Measurements from ENCODE around the gene HTRA2. TPM values are rescaled to one million over a fixed set of nuclear protein-coding genes. Genes with fewer than 3 reads are reported as not detected.

Gene HTRA2
- total RNA-seq, 6 donors from 2014 or later, result 11.8 to 36.9 (median 27.2) TPM

GRCh38 chr2:74524955-74525716 lies 4.6 kb upstream of the HTRA2 start:
- no peak for ATAC-seq (ENCODE audit: low FRiP score in 2 of 2)
- TF ChIP-seq POLR2A (IDR thresholded peaks at IDR 0.05) (no peak), EP300 (IDR thresholded peaks at IDR 0.05) (no peak), POLR2AphosphoS5 (IDR thresholded peaks at IDR 0.05) (no peak)
- TF ChIP-seq, protein P1, sequence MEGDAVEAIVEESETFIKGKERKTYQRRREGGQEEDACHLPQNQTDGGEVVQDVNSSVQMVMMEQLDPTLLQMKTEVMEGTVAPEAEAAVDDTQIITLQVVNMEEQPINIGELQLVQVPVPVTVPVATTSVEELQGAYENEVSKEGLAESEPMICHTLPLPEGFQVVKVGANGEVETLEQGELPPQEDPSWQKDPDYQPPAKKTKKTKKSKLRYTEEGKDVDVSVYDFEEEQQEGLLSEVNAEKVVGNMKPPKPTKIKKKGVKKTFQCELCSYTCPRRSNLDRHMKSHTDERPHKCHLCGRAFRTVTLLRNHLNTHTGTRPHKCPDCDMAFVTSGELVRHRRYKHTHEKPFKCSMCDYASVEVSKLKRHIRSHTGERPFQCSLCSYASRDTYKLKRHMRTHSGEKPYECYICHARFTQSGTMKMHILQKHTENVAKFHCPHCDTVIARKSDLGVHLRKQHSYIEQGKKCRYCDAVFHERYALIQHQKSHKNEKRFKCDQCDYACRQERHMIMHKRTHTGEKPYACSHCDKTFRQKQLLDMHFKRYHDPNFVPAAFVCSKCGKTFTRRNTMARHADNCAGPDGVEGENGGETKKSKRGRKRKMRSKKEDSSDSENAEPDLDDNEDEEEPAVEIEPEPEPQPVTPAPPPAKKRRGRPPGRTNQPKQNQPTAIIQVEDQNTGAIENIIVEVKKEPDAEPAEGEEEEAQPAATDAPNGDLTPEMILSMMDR (IDR thresholded peaks at IDR 0.05), result no peak
- WGBS, 2 donors, result 89 to 96% methylated on average over 8 to 10 of the region's 10 CpGs
- Histone ChIP-seq H3K27ac (no peak overlapping the region), H3K9me3 (no peaks in the 10 kb centered on the region), H3K36me3 (peaks cover 16 to 28% (median 24%) of the 10 kb centered on the region in 4 donors), H3K4me1 (peaks cover 10 to 16% (median 14%) of the 10 kb centered on the region in 4 donors), H3K4me3 (no peak overlapping the region), H3K27me3 (no peaks in the 10 kb centered on the region)
- DNase-seq, result no peak

GRCh38 chr2:74525717-74526648 lies 3.8 kb upstream of the HTRA2 start, which contains the start of gene DQX1:
TSS of gene DQX1 (minus strand) at chr2:74526231. CDS start at chr2:74525729, 502 bp downstream.
- Histone ChIP-seq H3K9me3 (no peaks in the 10 kb centered on the region), H3K27me3 (no peaks in the 10 kb centered on the region), H3K27ac (no peak within 1 kb of the TSS), H3K4me1 (peaks cover 16 to 22% (median 18%) of the 10 kb centered on the region in 4 donors), H3K36me3 (peaks cover 16 to 28% (median 24%) of the 10 kb centered on the region in 4 donors), H3K4me3 (no peak within 1 kb of the TSS)
- WGBS, 2 donors, result 85 to 90% methylated on average over 11 of the region's 11 CpGs
- TF ChIP-seq POLR2A (IDR thresholded peaks at IDR 0.05) (no peak), EP300 (IDR thresholded peaks at IDR 0.05) (no peak), POLR2AphosphoS5 (IDR thresholded peaks at IDR 0.05) (no peak)
- TF ChIP-seq, protein P1 (IDR thresholded peaks at IDR 0.05), result no peak
- DNase-seq (no peak), ATAC-seq (ENCODE audit: low FRiP score in 2 of 2) (no peak)

GRCh38 chr2:74526649-74527230 lies 3.0 kb upstream of the HTRA2 start:
- H3K27ac ChIP-seq, result no peak overlapping the region
- H3K4me3 ChIP-seq, result no peak overlapping the region
- H3K36me3 ChIP-seq, result peaks cover 16 to 28% (median 24%) of the 10 kb centered on the region in 4 donors
- H3K4me1 ChIP-seq, result peaks cover 22 to 30% (median 25%) of the 10 kb centered on the region in 4 donors
- H3K27me3 ChIP-seq, result no peaks in the 10 kb centered on the region
- DNase-seq, result no peak
- no peaks in the 10 kb centered on the region for H3K9me3 ChIP-seq
- no peak for ATAC-seq (ENCODE audit: low FRiP score in 2 of 2)
- TF ChIP-seq POLR2AphosphoS5 (IDR thresholded peaks at IDR 0.05), result no peak
- TF ChIP-seq, protein P1 (IDR thresholded peaks at IDR 0.05), result no peak
- TF ChIP-seq POLR2A (IDR thresholded peaks at IDR 0.05), result no peak
- TF ChIP-seq EP300 (IDR thresholded peaks at IDR 0.05), result no peak
- WGBS, 2 donors, result 96 to 98% methylated on average over 11 of the region's 11 CpGs

- ATAC-seq (ENCODE audit: low FRiP score in 2 of 2) (no peak), DNase-seq (no peak)
- Histone ChIP-seq H3K36me3 (peaks cover 16 to 36% (median 25%) of the 10 kb centered on the region in 4 donors), H3K9me3 (no peaks in the 10 kb centered on the region), H3K27ac (no peak overlapping the region), H3K27me3 (no peaks in the 10 kb centered on the region), H3K4me1 (peaks cover 22 to 35% (median 26%) of the 10 kb centered on the region in 4 donors), H3K4me3 (no peak overlapping the region)
- no peak for TF ChIP-seq POLR2AphosphoS5 (IDR thresholded peaks at IDR 0.05)
- TF ChIP-seq EP300 (IDR thresholded peaks at IDR 0.05), result no peak
- TF ChIP-seq POLR2A (IDR thresholded peaks at IDR 0.05), result no peak
- TF ChIP-seq, protein P1 (IDR thresholded peaks at IDR 0.05), result no peak
- WGBS, 2 donors, result 87 to 94% methylated on average over 6 to 9 of the region's 9 CpGs
Measured at GRCh38 chr2:74527741-74528140, 2.0 kb upstream of the HTRA2 start.
